ENCODE results near the gene UCN2.
"Not testable (repeated sequence)": the region's sequence is repeated elsewhere in the genome, so short reads cannot be mapped to it uniquely, and the experiment has no call there.

Gene UCN2

GRCh38 chr3:48564022-48564421 is 441 bp upstream of the UCN2 start:
- peak; percentile 27 to 28 for DNase-seq (ENCODE audit: low read depth in 2 of 2, low spot score in 1 of 2)

- no peak for DNase-seq (ENCODE audit: low read depth in 2 of 2, low spot score in 1 of 2)
Observed at GRCh38 chr3:48562367-48563095, 1.1 kb downstream of the UCN2 start.

GRCh38 chr3:48561045-48561736 is 2.4 kb downstream of the UCN2 start:
- DNase-seq (ENCODE audit: low read depth in 2 of 2, low spot score in 1 of 2) = no peak

GRCh38 chr3:48560648-48561018 is 2.9 kb downstream of the UCN2 start:
- no peak for DNase-seq (ENCODE audit: low read depth in 2 of 2, low spot score in 1 of 2)

- DNase-seq (ENCODE audit: low read depth in 2 of 2, low spot score in 1 of 2) = no peak
Observed at GRCh38 chr3:48558493-48559134, 5.0 kb downstream of the UCN2 start.

- DNase-seq (ENCODE audit: low read depth in 2 of 2, low spot score in 1 of 2) = peak; percentile 98
Observed at GRCh38 chr3:48556796-48557626, 6.6 kb downstream of the UCN2 start, which contains the start of gene PFKFB4. Gene PFKFB4 (minus strand): TSS chr3:48556803. CDS start chr3:48556777, 26 bp downstream.

- no peak for DNase-seq (ENCODE audit: low read depth in 2 of 2, low spot score in 1 of 2)
Observed at GRCh38 chr3:48555949-48556795, 7.4 kb downstream of the UCN2 start.

- DNase-seq (ENCODE audit: low read depth in 2 of 2, low spot score in 1 of 2) = no peak
Observed at GRCh38 chr3:48555231-48555948, 8.2 kb downstream of the UCN2 start.

GRCh38 chr3:48553886-48554845 is 9.4 kb downstream of the UCN2 start:
- DNase-seq (ENCODE audit: low read depth in 2 of 2, low spot score in 1 of 2) = no peak

- DNase-seq (ENCODE audit: low read depth in 2 of 2, low spot score in 1 of 2) = no peak
Observed at GRCh38 chr3:48553361-48553760, 10.2 kb downstream of the UCN2 start.

- no peak for DNase-seq (ENCODE audit: low read depth in 2 of 2, low spot score in 1 of 2)
Observed at GRCh38 chr3:48552111-48552951, 11.2 kb downstream of the UCN2 start.

- DNase-seq (ENCODE audit: low read depth in 2 of 2, low spot score in 1 of 2) = not testable (repeated sequence)
Observed at GRCh38 chr3:48551651-48552050, 11.9 kb downstream of the UCN2 start.

- peak; percentile 76 to 77 for DNase-seq (ENCODE audit: low read depth in 2 of 2, low spot score in 1 of 2)
Observed at GRCh38 chr3:48548729-48549705, 14.6 kb downstream of the UCN2 start.

- DNase-seq (ENCODE audit: low read depth in 2 of 2, low spot score in 1 of 2) = no peak
Observed at GRCh38 chr3:48548126-48548525, 15.5 kb downstream of the UCN2 start.

- DNase-seq (ENCODE audit: low read depth in 2 of 2, low spot score in 1 of 2) = no peak
Observed at GRCh38 chr3:48546203-48546829, 17.3 kb downstream of the UCN2 start.

GRCh38 chr3:48544141-48544540 is 19.4 kb downstream of the UCN2 start:
- DNase-seq (ENCODE audit: low read depth in 2 of 2, low spot score in 1 of 2) = no peak
